ENCODE measurements around the gene LCE3B.

GRCh38 chr1:152656459-152656858, 42.8 kb downstream of the LCE3B start:
- TF ChIP-seq SIN3A (IDR thresholded peaks at IDR 0.05; ENCODE audit: borderline replicate concordance, insufficient read depth, low read length), result no peak
- no peak for TF ChIP-seq REST (IDR thresholded peaks at IDR 0.05; ENCODE audit: insufficient read depth in 1 of 2, low read depth in 2 of 2, low read length in 2 of 2)

Measured in PFSK-1 (cell line).